ENCODE results near the gene PAK1.

PAK1 gene

GRCh38 chr11:77353131-77353530 is 120.8 kb downstream of the PAK1 start:
- DNase-seq (ENCODE audit: extremely low read depth, low read depth), result no peak
- TF ChIP-seq CTCF (IDR thresholded peaks at IDR 0.05; ENCODE audit: low read depth, low read length, missing control alignments), result no peak
- no peak overlapping the region for H3K4me3 ChIP-seq (replicated peaks; ENCODE audit: low read depth, low read length)

- DNase-seq (ENCODE audit: extremely low read depth, low read depth), result no peak
- no peak for TF ChIP-seq CTCF (IDR thresholded peaks at IDR 0.05; ENCODE audit: low read depth, low read length, missing control alignments)
- H3K4me3 ChIP-seq (replicated peaks; ENCODE audit: low read depth, low read length), result no peak overlapping the region
These were observed 122.5 kb downstream of the PAK1 start for GRCh38 chr11:77351281-77351886.

GRCh38 chr11:77347948-77348347 is 125.9 kb downstream of the PAK1 start:
- TF ChIP-seq CTCF (IDR thresholded peaks at IDR 0.05; ENCODE audit: low read depth, low read length, missing control alignments), result no peak
- no peak overlapping the region for H3K4me3 ChIP-seq (replicated peaks; ENCODE audit: low read depth, low read length)
- no peak for DNase-seq (ENCODE audit: extremely low read depth, low read depth)

- TF ChIP-seq CTCF (IDR thresholded peaks at IDR 0.05; ENCODE audit: low read depth, low read length, missing control alignments), result no peak
- peak; percentile 51 for DNase-seq (ENCODE audit: extremely low read depth, low read depth)
- H3K4me3 ChIP-seq (replicated peaks; ENCODE audit: low read depth, low read length), result no peak overlapping the region
These were observed 126.8 kb downstream of the PAK1 start for GRCh38 chr11:77346906-77347603.

GRCh38 chr11:77345621-77346020 is 128.3 kb downstream of the PAK1 start:
- H3K4me3 ChIP-seq (replicated peaks; ENCODE audit: low read depth, low read length), result no peak overlapping the region
- TF ChIP-seq CTCF (IDR thresholded peaks at IDR 0.05; ENCODE audit: low read depth, low read length, missing control alignments), result no peak
- DNase-seq (ENCODE audit: extremely low read depth, low read depth), result no peak

GRCh38 chr11:77340501-77340900 is 133.4 kb downstream of the PAK1 start:
- no peak for DNase-seq (ENCODE audit: extremely low read depth, low read depth)
- H3K4me3 ChIP-seq (replicated peaks; ENCODE audit: low read depth, low read length), result no peak overlapping the region
- no peak for TF ChIP-seq CTCF (IDR thresholded peaks at IDR 0.05; ENCODE audit: low read depth, low read length, missing control alignments)
